SKM-1 treated with dmso at 0.1 percent for 144 hours (cell line): ENCODE results near the gene CAMTA1.
"Not testable (repeated sequence)": the region's sequence is repeated elsewhere in the genome, so short reads cannot be mapped to it uniquely, and the experiment has no call there.

Experiments used
- DNase-seq: peaks from one replicate; lab custom pipeline; 2025; ENCODE audit not compliant: unreplicated experiment; lab: John Stamatoyannopoulos, UW

Gene CAMTA1

GRCh38 chr1:6906783-6907182 lies 121.5 kb downstream of the CAMTA1 start:
- DNase-seq = no peak

GRCh38 chr1:6907201-6907600 lies 121.9 kb downstream of the CAMTA1 start:
- no peak for DNase-seq

GRCh38 chr1:6907676-6908434 lies 122.6 kb downstream of the CAMTA1 start:
- no peak for DNase-seq

GRCh38 chr1:6909401-6909800 lies 124.1 kb downstream of the CAMTA1 start:
- no peak for DNase-seq

- no peak for DNase-seq
Measured at GRCh38 chr1:6909857-6910256, 124.6 kb downstream of the CAMTA1 start.

GRCh38 chr1:6911021-6911941 lies 126.0 kb downstream of the CAMTA1 start:
- no peak for DNase-seq

- no peak for DNase-seq
Measured at GRCh38 chr1:6911974-6912373, 126.7 kb downstream of the CAMTA1 start.

GRCh38 chr1:6912518-6912917 lies 127.3 kb downstream of the CAMTA1 start:
- no peak for DNase-seq

- no peak for DNase-seq
Measured at GRCh38 chr1:6913086-6913485, 127.8 kb downstream of the CAMTA1 start.

GRCh38 chr1:6914706-6915105 lies 129.5 kb downstream of the CAMTA1 start:
- DNase-seq = no peak

GRCh38 chr1:6915999-6916565 lies 130.8 kb downstream of the CAMTA1 start:
- no peak for DNase-seq

- DNase-seq = no peak
Measured at GRCh38 chr1:6917067-6917466, 131.8 kb downstream of the CAMTA1 start.

- no peak for DNase-seq
Measured at GRCh38 chr1:6918186-6918924, 133.1 kb downstream of the CAMTA1 start.

- DNase-seq = no peak
Measured at GRCh38 chr1:6918925-6919511, 133.8 kb downstream of the CAMTA1 start.

GRCh38 chr1:6921506-6921905 lies 136.3 kb downstream of the CAMTA1 start:
- not testable (repeated sequence) for DNase-seq

- no peak for DNase-seq
Measured at GRCh38 chr1:6922096-6922931, 137.1 kb downstream of the CAMTA1 start.

- DNase-seq = no peak
Measured at GRCh38 chr1:6923012-6923411, 137.8 kb downstream of the CAMTA1 start.

GRCh38 chr1:6923416-6923815 lies 138.2 kb downstream of the CAMTA1 start:
- no peak for DNase-seq

- no peak for DNase-seq
Measured at GRCh38 chr1:6923955-6924881, 139.0 kb downstream of the CAMTA1 start.
